HepG2 (cell line): ENCODE measurements around the gene RAB3A. TPM values are rescaled to one million over a fixed set of nuclear protein-coding genes. Genes with fewer than 3 reads are reported as not detected.
A peak's percentile ranks its signal among the peaks of the same experiment; 100 is the strongest.

ENCODE experiments used
- ATAC-seq: fragments of 200-7000 bp; cut with Tn5 transposase; 3 replicates; pipeline ENCODE4 v1.9.1; 2020; ENCODE audit warnings: mild to moderate bottlenecking, moderate library complexity
- BruUV-seq: library from RNA; stranded (reverse); fragments of 400-500 nt; replicated peaks from 2 replicates; lab custom pipeline; 2021; lab: Mats Ljungman, UMichigan
- CTCF ChIA-PET: fragments of 300-600 bp; formaldehyde crosslinking; extraction: SDS; loops from one replicate; lab custom pipeline; 2021; ENCODE audit warnings: low total read pairs, inconsistent platforms, low intra/inter-chr PET ratio; lab: Yijun Ruan, JAX
- POLR2A ChIA-PET: fragments of 350-600 bp; sonication (Branson Sonifier 250); formaldehyde crosslinking; loops from one replicate; lab custom pipeline; 2020; ENCODE audit warnings: antibody characterized with exemption, inconsistent platforms; lab: Yijun Ruan, JAX
- DNase-seq: peaks from one replicate; pipeline ENCODE4 v3.0.0-alpha.2; 2015; ENCODE audit warnings: low spot score
- FAIRE-seq: peaks from 3 replicates; lab custom pipeline; 2011; peaks lifted over from hg19 to GRCh38; lab: Jason Lieb, UNC
- H2AFZ ChIP-seq: one replicate; pipeline ENCODE4 v1.6.1; 2011; ENCODE audit warnings: low read length, inconsistent platforms
- H3K27ac ChIP-seq: fragments of 300-600 bp; 3 replicates; pipeline ENCODE4 v1.8.0; 2011; ENCODE audit warnings: mixed run types, mild to moderate bottlenecking, mixed read lengths, low read length, inconsistent platforms; ENCODE audit not compliant: insufficient read depth; ENCODE audit errors: extremely low read length
- H3K27me3 ChIP-seq, 2 experiments: fragments of 200-600 bp in 1 of 2; 2 replicates in 1 of 2; 3 replicates in 1 of 2; pipeline versions ENCODE4 v1.6.0 to v1.8.0; 2011; ENCODE audit warnings: low read length in 2 of 2, mild to moderate bottlenecking in 2 of 2, moderate library complexity in 2 of 2, inconsistent platforms in 1 of 2; ENCODE audit not compliant: insufficient read depth in 2 of 2, control insufficient read depth in 1 of 2
- H3K36me3 ChIP-seq, 2 experiments: fragments of 200-600 bp in 1 of 2; replicated peaks in 1 of 2; 2 replicates in 1 of 2; 3 replicates in 1 of 2; pipeline versions ENCODE4 v1.5.1 to v1.8.0; 2011; ENCODE audit warnings: low read length in 2 of 2, inconsistent platforms in 1 of 2; ENCODE audit not compliant: insufficient read depth in 2 of 2, control insufficient read depth in 1 of 2
- H3K4me1 ChIP-seq: 2 replicates; pipeline ENCODE4 v1.5.1; 2012; ENCODE audit warnings: low read length, inconsistent platforms; ENCODE audit not compliant: insufficient read depth
- H3K4me2 ChIP-seq: 2 replicates; pipeline ENCODE4 v1.6.0; 2011; ENCODE audit warnings: low read depth, low read length, inconsistent platforms
- H3K4me3 ChIP-seq, 3 experiments: fragments of 200-600 bp in 1 of 3; sonication (generic), shearing (Covaris generic) in 1 of 3; replicated peaks in 1 of 3; 2 replicates each; pipeline ENCODE4 v1.5.1; 2011 to 2016; ENCODE audit warnings: low read length in 3 of 3, inconsistent platforms in 2 of 3, low read depth in 2 of 3, mild to moderate bottlenecking in 2 of 3, control low read depth in 1 of 3, mixed read lengths in 1 of 3; ENCODE audit not compliant: insufficient read depth in 1 of 3
- H3K79me2 ChIP-seq: one replicate; pipeline ENCODE4 v1.6.1; 2011; ENCODE audit warnings: low read length, inconsistent platforms; ENCODE audit not compliant: insufficient read depth
- H3K9ac ChIP-seq: 2 replicates; pipeline ENCODE4 v1.6.0; 2011; ENCODE audit warnings: mild to moderate bottlenecking, low read depth, low read length, inconsistent platforms; ENCODE audit not compliant: insufficient read depth
- H3K9me3 ChIP-seq: 2 replicates; pipeline ENCODE4 v1.5.1; 2012; ENCODE audit warnings: mild to moderate bottlenecking, low read length
- H4K20me1 ChIP-seq: 2 replicates; pipeline ENCODE4 v1.6.0; 2011; ENCODE audit warnings: inconsistent platforms, mild to moderate bottlenecking, low read length, moderate library complexity; ENCODE audit not compliant: insufficient read depth
- ARID5B ChIP-seq: IDR thresholded peaks from 2 replicates; pipeline ENCODE4 v1.4.0; 2020; ENCODE audit warnings: mild to moderate bottlenecking, missing genetic modification reagents
- DDIT3 ChIP-seq: sonication (generic); formaldehyde crosslinking; IDR thresholded peaks from 2 replicates; pipeline ENCODE4 v1.4.0; 2020; ENCODE audit warnings: mild to moderate bottlenecking, missing genetic modification reagents
- FIP1L1 ChIP-seq: fragments of 200-400 bp; formaldehyde crosslinking; IDR thresholded peaks from 2 replicates; pipeline ENCODE4 v1.6.1; 2018; ENCODE audit warnings: low read depth, mild to moderate bottlenecking, low read length, moderate library complexity, borderline replicate concordance; ENCODE audit not compliant: insufficient read depth
- HHEX ChIP-seq: IDR thresholded peaks from 2 replicates; pipeline ENCODE4 v1.6.1; 2016; ENCODE audit warnings: control low read depth
- HOXA5 ChIP-seq: sonication (generic); formaldehyde crosslinking; IDR thresholded peaks from 2 replicates; pipeline ENCODE4 v1.4.0; 2020; ENCODE audit warnings: missing genetic modification reagents
- KMT2B ChIP-seq: IDR thresholded peaks from 2 replicates; pipeline ENCODE4 v1.6.1; 2016; ENCODE audit warnings: missing genetic modification reagents, missing compliant biosample characterization
- LBX2 ChIP-seq: sonication (generic); formaldehyde crosslinking; IDR thresholded peaks from 2 replicates; pipeline ENCODE4 v1.5.0; 2020; ENCODE audit warnings: missing genetic modification reagents, mild to moderate bottlenecking, borderline replicate concordance
- NR2C2 ChIP-seq: sonication (generic); formaldehyde crosslinking; IDR thresholded peaks from 2 replicates; pipeline ENCODE4 v1.4.0; 2020; ENCODE audit warnings: missing genetic modification reagents, mild to moderate bottlenecking, moderate library complexity, borderline replicate concordance
- PCBP1 ChIP-seq: fragments of 200-400 bp; formaldehyde crosslinking; IDR thresholded peaks from 2 replicates; pipeline ENCODE4 v1.6.1; 2017; ENCODE audit warnings: mild to moderate bottlenecking, low read depth, low read length, borderline replicate concordance
- RBM39 ChIP-seq: fragments of 200-400 bp; formaldehyde crosslinking; IDR thresholded peaks from one replicate; pipeline ENCODE4 v1.6.1; 2018; ENCODE audit warnings: antibody characterized with exemption, mild to moderate bottlenecking, low read depth, low read length; ENCODE audit not compliant: poor library complexity, severe bottlenecking
- SAP130 ChIP-seq: IDR thresholded peaks from 2 replicates; pipeline ENCODE4 v1.6.1; 2016; ENCODE audit warnings: low read depth
- SOX5 ChIP-seq: IDR thresholded peaks from 2 replicates; pipeline ENCODE4 v1.6.1; 2016; ENCODE audit warnings: borderline replicate concordance
- XRCC5 ChIP-seq: fragments of 200-400 bp; formaldehyde crosslinking; optimal IDR thresholded peaks from 2 replicates; pipeline ENCODE3; 2017; ENCODE audit warnings: mild to moderate bottlenecking, low read length
- ZFY ChIP-seq: sonication (generic); formaldehyde crosslinking; IDR thresholded peaks from 2 replicates; pipeline ENCODE4 v1.4.0; 2020; ENCODE audit warnings: missing genetic modification reagents
- ZNF256 ChIP-seq: sonication (generic); formaldehyde crosslinking; conservative IDR thresholded peaks from 2 replicates; pipeline ENCODE4 v1.4.0; 2020; ENCODE audit warnings: missing genetic modification reagents
- WGBS: methylation state at CpG from one replicate; pipeline ENCODE4 v1.1.6; 2017; ENCODE audit warnings: low lambda C conversion rate; 5-methylcytosine and 5-hydroxymethylcytosine counted together
- in situ Hi-C: cut with HindIII; loops from 2 replicates; pipeline ENCODE4 v1.10.0; 2017; ENCODE audit warnings: low pct_unique_long_range_greater_than_20kb; ENCODE audit not compliant: extremely low pct_ligation_motif_present
- intact Hi-C: fragments of 100-400 bp; cut with micrococcal nuclease; formaldehyde crosslinking; loops from one replicate; pipeline ENCODE4 v1.10.0; 2022; ENCODE audit not compliant: unreplicated experiment
- polyA plus RNA-seq, 8 experiments: library from polyadenylated mRNA; depleted of rRNA in 3 of 8; stranded (reverse) in 7 of 8; unstranded in 1 of 8; fragments of >200 nt; fragmentation: Illumina TruSeq in 4 of 8; extraction: Trizol in 4 of 8; gene quantifications; 2 replicates each; pipeline versions ENCODE4 v1.2.1 to v1.2.3, GENCODE V29; 2011 to 2016; ENCODE audit warnings: low read depth in 4 of 8, missing spikeins in 1 of 8, mixed read lengths in 1 of 8; ENCODE audit not compliant: insufficient read depth in 1 of 8
- total RNA-seq, 5 experiments: library from RNA; depleted of rRNA; stranded (reverse); fragments of >200 nt; fragmentation: Illumina TruSeq; extraction: Trizol; gene quantifications; 2 replicates each; pipeline ENCODE4 v1.2.3, GENCODE V29; 2016; ENCODE audit warnings: low read depth in 1 of 5

Gene RAB3A
- total and polyA plus RNA-seq, 2 of the 13 experiments (the other 11 are each of a cell fraction or from before 2014, with no cell fraction given) = 0.58 to 0.98 TPM

- TF ChIP-seq RBM39 (peak; percentile 28), SOX5 (CRISPR knock-in tag) (no peak), FIP1L1 (no peak), KMT2B (CRISPR knock-in tag) (no peak), LBX2 (no peak), DDIT3 (CRISPR knock-in tag) (no peak)
These were observed 46.3 kb downstream of the RAB3A start (continued) for GRCh38 chr19:18157465-18158063.

DNA sequence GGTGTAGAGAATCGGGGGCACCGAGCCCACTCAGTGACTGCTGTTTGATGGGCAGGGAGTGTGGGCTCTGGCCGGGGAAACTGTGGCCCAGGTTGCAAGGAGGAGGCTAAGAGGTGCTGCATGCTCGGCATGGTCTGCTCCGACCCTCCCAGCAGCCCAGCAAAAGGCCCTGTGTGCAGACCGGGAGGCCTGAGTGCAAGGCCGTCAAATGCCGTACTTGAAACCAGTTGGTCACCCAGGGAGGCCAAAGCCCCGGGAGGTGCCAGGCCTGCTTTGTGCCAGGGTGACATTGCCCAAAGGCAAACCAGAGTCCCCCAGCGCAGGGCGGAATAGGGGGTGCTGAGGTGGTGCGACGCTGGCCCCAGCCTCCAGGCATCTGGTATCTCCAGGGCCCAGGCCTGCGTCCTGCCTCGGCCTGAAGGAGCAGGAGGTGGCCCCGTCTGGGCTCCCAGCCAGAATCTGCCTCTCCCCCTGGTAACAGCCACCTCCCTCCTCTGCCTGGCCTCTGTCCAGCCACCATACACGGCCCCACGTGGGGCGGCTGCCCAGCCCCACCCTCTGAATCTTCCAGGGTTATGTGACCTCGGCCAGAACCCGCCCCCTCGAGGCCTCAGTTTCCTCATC lies 46.9 kb downstream of the RAB3A start:
- H3K4me3 ChIP-seq = no peak overlapping the region
- peak overlapping the region; percentile 57 for H3K27ac ChIP-seq
- H2AFZ ChIP-seq = no peak overlapping the region
- FAIRE-seq = no peak
- H3K4me2 ChIP-seq = peak overlapping the region; percentile 55
- WGBS = 56% methylated on average over 13 of the region's 22 CpGs
- H3K79me2 ChIP-seq = peaks cover 18% of the 10 kb centered on the region
- H3K4me1 ChIP-seq = peaks cover 45% of the 10 kb centered on the region
- BruUV-seq = TSS peak; percentile 35
- H3K9me3 ChIP-seq = no peaks in the 10 kb centered on the region
- intact Hi-C loops (no loop called here), in situ Hi-C loops (no loop called here)
- ChIA-PET POLR2A (no interaction called here), CTCF (no interaction called here)
- H3K27me3 ChIP-seq = no peaks in the 10 kb centered on the region; a peak in 1 of 5 replicates
- peaks cover 12 to 23% of the 10 kb centered on the region in 2 experiments for H3K36me3 ChIP-seq
- peak; percentile 63 for DNase-seq
- peak overlapping the region; percentile 34; the same call in 1 of the 2 replicates for H3K9ac ChIP-seq
- no peak for ATAC-seq
- 0 out of 2 replicates have a peak, but pooled peaks cover 11% of the 10 kb centered on the region for H4K20me1 ChIP-seq
- no peak for TF ChIP-seq XRCC5
- 0 out of 2 replicates have a peak, but pooled peaks have one; percentile 36 for TF ChIP-seq PCBP1
- no peak for TF ChIP-seq NR2C2 (CRISPR knock-in tag)
- TF ChIP-seq HOXA5 = no peak
- TF ChIP-seq ZNF256 (CRISPR knock-in tag) = no peak
- peak; percentile 28; the same call in 1 of the 2 replicates for TF ChIP-seq SAP130 (CRISPR knock-in tag)
- TF ChIP-seq ARID5B (CRISPR knock-in tag) = 0 out of 2 replicates have a peak, but pooled peaks have one; percentile 12
- TF ChIP-seq HHEX (CRISPR knock-in tag) = no peak
- peak; percentile 44; the same call in 1 of the 2 replicates for TF ChIP-seq ZFY (CRISPR knock-in tag)
